Epithelial cell of proximal tubule (primary cell): ENCODE data around the gene OXGR1. TPM values are rescaled to one million over a fixed set of nuclear protein-coding genes. Genes with fewer than 3 reads are reported as not detected.

ENCODE experiments used
- DNase-seq: peaks from one replicate; pipeline ENCODE4 v3.0.0-alpha.2; 2011; ENCODE audit warnings: low read depth
- H3K4me3 ChIP-seq: 2 replicates; pipeline ENCODE4 v1.5.1; 2011; ENCODE audit warnings: low read depth, mild to moderate bottlenecking, low read length
- CTCF ChIP-seq: conservative IDR thresholded peaks from 2 replicates; pipeline ENCODE4 v1.5.1; 2012; ENCODE audit warnings: low read depth, mild to moderate bottlenecking, low read length
- total RNA-seq: library from RNA; depleted of rRNA; stranded (reverse); fragments of >200 nt; gene quantifications from 2 replicates; pipeline ENCODE4 v1.2.3, GENCODE V29; 2015

Gene OXGR1
- total RNA-seq, 1 donor from 2014 or later, result not detected

GRCh38 chr13:97004096-97004876 is 10.0 kb upstream of the OXGR1 start:
- no peak for DNase-seq
- TF ChIP-seq CTCF, result no peak
- H3K4me3 ChIP-seq, result no peak overlapping the region

GRCh38 chr13:97003071-97003470 is 8.8 kb upstream of the OXGR1 start:
- DNase-seq, result no peak

GRCh38 chr13:97002581-97002980 is 8.3 kb upstream of the OXGR1 start:
- TF ChIP-seq CTCF, result no peak
- no peak for DNase-seq

More at GRCh38 chr13:97003071-97003470, 8.8 kb upstream of the OXGR1 start:
- H3K4me3 ChIP-seq, result no peak overlapping the region
- no peak for TF ChIP-seq CTCF

GRCh38 chr13:97001636-97002035 is 7.4 kb upstream of the OXGR1 start:
- no peak for TF ChIP-seq CTCF
- no peak for DNase-seq
- no peak overlapping the region for H3K4me3 ChIP-seq

More at GRCh38 chr13:97002581-97002980, 8.3 kb upstream of the OXGR1 start:
- no peak overlapping the region for H3K4me3 ChIP-seq

GRCh38 chr13:97000295-97000925 is 6.1 kb upstream of the OXGR1 start:
- no peak overlapping the region for H3K4me3 ChIP-seq
- no peak for TF ChIP-seq CTCF
- no peak for DNase-seq

- TF ChIP-seq CTCF, result no peak
- no peak for DNase-seq
- no peak overlapping the region for H3K4me3 ChIP-seq
Measured at GRCh38 chr13:96999091-96999490, 4.8 kb upstream of the OXGR1 start.
